HepG2 (cell line): ENCODE measurements around the gene WDR81. TPM values are rescaled to one million over a fixed set of nuclear protein-coding genes. Genes with fewer than 3 reads are reported as not detected.

Experiments
- ETS1 ChIP-seq: sonication (generic); formaldehyde crosslinking; IDR thresholded peaks from 2 replicates; pipeline ENCODE4 v1.4.0; 2020; ENCODE audit warnings: missing genetic modification reagents
- HMG20B ChIP-seq: conservative IDR thresholded peaks from 2 replicates; pipeline ENCODE4 v1.6.1; 2016; ENCODE audit warnings: missing genetic modification reagents, missing compliant biosample characterization
- HNF4A ChIP-seq: sonication (generic); formaldehyde crosslinking; IDR thresholded peaks from 2 replicates; pipeline ENCODE4 v1.4.0; 2020; ENCODE audit warnings: missing genetic modification reagents
- HNRNPLL ChIP-seq: fragments of 200-400 bp; formaldehyde crosslinking; IDR thresholded peaks from 2 replicates; pipeline ENCODE4 v1.6.1; 2017; ENCODE audit warnings: mild to moderate bottlenecking, low read depth, low read length; ENCODE audit not compliant: poor library complexity, severe bottlenecking
- HOXA3 ChIP-seq: sonication (generic); formaldehyde crosslinking; IDR thresholded peaks from 2 replicates; pipeline ENCODE4 v1.5.0; 2020; ENCODE audit warnings: missing genetic modification reagents
- LCORL ChIP-seq, 2 experiments: fragments of 450-650 bp in 1 of 2; sonication (generic) in 1 of 2; formaldehyde crosslinking in 1 of 2; IDR thresholded peaks; 2 replicates each; pipeline versions ENCODE4 v1.5.0 to v1.6.1; 2017 to 2020; ENCODE audit warnings: antibody characterized with exemption in 1 of 2, missing genetic modification reagents in 1 of 2
- MAFG ChIP-seq: sonication (generic); formaldehyde crosslinking; IDR thresholded peaks from 2 replicates; pipeline ENCODE4 v1.5.1; 2020; ENCODE audit warnings: mild to moderate bottlenecking, missing genetic modification reagents
- NR3C1 ChIP-seq: sonication (generic); formaldehyde crosslinking; IDR thresholded peaks from 2 replicates; pipeline ENCODE4 v1.4.0; 2020; ENCODE audit warnings: missing genetic modification reagents
- ONECUT2 ChIP-seq: sonication (generic); formaldehyde crosslinking; IDR thresholded peaks from 2 replicates; pipeline ENCODE4 v1.4.0; 2020; ENCODE audit warnings: missing genetic modification reagents
- PHF5A ChIP-seq: IDR thresholded peaks from one replicate; pipeline ENCODE4 v1.6.1; 2018; ENCODE audit warnings: low read depth, missing genetic modification reagents; ENCODE audit not compliant: unreplicated experiment
- ZBTB26 ChIP-seq: IDR thresholded peaks from 2 replicates; pipeline ENCODE4 v1.6.1; 2016; ENCODE audit warnings: missing compliant biosample characterization, missing genetic modification reagents, borderline replicate concordance
- ZNF251 ChIP-seq: sonication (generic); formaldehyde crosslinking; IDR thresholded peaks from 2 replicates; pipeline ENCODE4 v1.9.0; 2021; ENCODE audit warnings: mild to moderate bottlenecking, missing genetic modification reagents
- ZNF281 ChIP-seq: sonication (generic); formaldehyde crosslinking; IDR thresholded peaks from 2 replicates; pipeline ENCODE4 v1.4.0; 2020; ENCODE audit warnings: missing genetic modification reagents, borderline replicate concordance
- polyA plus RNA-seq, 8 experiments: library from polyadenylated mRNA; depleted of rRNA in 3 of 8; stranded (reverse) in 7 of 8; unstranded in 1 of 8; fragments of >200 nt; fragmentation: Illumina TruSeq in 4 of 8; extraction: Trizol in 4 of 8; gene quantifications; 2 replicates each; pipeline versions ENCODE4 v1.2.1 to v1.2.3, GENCODE V29; 2011 to 2016; ENCODE audit warnings: low read depth in 4 of 8, missing spikeins in 1 of 8, mixed read lengths in 1 of 8; ENCODE audit not compliant: insufficient read depth in 1 of 8
- total RNA-seq, 5 experiments: library from RNA; depleted of rRNA; stranded (reverse); fragments of >200 nt; fragmentation: Illumina TruSeq; extraction: Trizol; gene quantifications; 2 replicates each; pipeline ENCODE4 v1.2.3, GENCODE V29; 2016; ENCODE audit warnings: low read depth in 1 of 5
- TF ChIP-seq, protein P1 (sequence below), 2 experiments: sonication (generic) in 1 of 2; formaldehyde crosslinking in 1 of 2; IDR thresholded peaks; 2 replicates each; pipeline versions ENCODE4 v1.6.1 to v1.9.0; 2014 to 2022; ENCODE audit warnings: antibody characterized with exemption in 1 of 2, borderline replicate concordance in 1 of 2, inconsistent platforms in 1 of 2, low read depth in 1 of 2, missing genetic modification reagents in 1 of 2
- TF ChIP-seq, protein P2 (sequence below): sonication (generic); formaldehyde crosslinking; conservative IDR thresholded peaks from 2 replicates; pipeline ENCODE4 v1.8.1; 2023; ENCODE audit warnings: missing genetic modification reagents

The WDR81 gene
- total and polyA plus RNA-seq, 2 of the 13 experiments (the other 11 are each of a cell fraction or from before 2014, with no cell fraction given) = 9.1 to 16.7 TPM

DNA sequence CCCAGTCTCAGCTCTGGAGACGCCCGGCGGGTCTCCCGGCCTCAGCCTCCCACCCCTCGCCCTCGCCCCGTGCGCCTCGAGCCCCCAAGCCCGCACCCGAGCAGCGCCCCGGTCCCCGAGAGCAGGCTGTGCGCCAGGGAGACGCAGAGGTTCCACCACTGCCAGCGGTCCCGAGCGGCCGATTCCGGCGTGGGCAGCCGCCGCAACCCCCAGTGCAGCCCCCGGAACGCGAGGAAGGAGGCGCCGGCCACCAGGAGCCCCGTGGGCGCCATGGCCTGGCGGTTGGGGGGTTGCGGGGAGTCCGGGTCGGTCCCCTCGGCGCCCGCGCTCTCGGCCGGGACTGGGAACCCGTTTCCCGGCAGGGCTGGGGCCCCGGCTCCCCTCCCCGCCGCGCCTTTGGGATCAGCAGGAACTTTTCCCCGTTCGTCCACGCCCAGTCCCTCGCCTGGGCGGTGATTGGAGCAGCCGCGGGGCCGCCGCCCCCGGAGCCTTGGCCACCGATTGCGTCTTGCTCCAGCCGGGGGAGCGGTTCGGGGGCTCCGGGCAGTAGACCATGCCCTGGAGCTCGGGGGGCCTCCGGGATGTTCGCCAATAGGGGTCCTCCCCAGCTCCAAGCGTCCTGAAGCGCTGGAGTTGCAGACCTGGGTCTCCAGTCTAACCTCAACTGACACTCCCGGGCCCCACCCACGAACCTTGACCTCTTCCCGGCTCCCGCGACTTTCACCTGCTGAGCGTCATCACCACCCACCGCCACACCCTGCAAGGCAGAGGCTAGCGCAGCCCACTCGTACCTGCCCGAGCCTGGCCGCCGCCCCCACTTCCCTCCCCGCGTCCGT is 14.3 kb upstream of the WDR81 start, which contains the start of gene TLCD2 (continued):
- TF ChIP-seq, protein P1, sequence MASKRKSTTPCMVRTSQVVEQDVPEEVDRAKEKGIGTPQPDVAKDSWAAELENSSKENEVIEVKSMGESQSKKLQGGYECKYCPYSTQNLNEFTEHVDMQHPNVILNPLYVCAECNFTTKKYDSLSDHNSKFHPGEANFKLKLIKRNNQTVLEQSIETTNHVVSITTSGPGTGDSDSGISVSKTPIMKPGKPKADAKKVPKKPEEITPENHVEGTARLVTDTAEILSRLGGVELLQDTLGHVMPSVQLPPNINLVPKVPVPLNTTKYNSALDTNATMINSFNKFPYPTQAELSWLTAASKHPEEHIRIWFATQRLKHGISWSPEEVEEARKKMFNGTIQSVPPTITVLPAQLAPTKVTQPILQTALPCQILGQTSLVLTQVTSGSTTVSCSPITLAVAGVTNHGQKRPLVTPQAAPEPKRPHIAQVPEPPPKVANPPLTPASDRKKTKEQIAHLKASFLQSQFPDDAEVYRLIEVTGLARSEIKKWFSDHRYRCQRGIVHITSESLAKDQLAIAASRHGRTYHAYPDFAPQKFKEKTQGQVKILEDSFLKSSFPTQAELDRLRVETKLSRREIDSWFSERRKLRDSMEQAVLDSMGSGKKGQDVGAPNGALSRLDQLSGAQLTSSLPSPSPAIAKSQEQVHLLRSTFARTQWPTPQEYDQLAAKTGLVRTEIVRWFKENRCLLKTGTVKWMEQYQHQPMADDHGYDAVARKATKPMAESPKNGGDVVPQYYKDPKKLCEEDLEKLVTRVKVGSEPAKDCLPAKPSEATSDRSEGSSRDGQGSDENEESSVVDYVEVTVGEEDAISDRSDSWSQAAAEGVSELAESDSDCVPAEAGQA (IDR thresholded peaks at IDR 0.05; ENCODE audit: low read depth) = no peak
- TF ChIP-seq, protein P1 (CRISPR knock-in tag; IDR thresholded peaks at IDR 0.05; ENCODE audit: borderline replicate concordance) = no peak
- no peak for TF ChIP-seq PHF5A (CRISPR knock-in tag)
- TF ChIP-seq ZBTB26 (CRISPR knock-in tag) = no peak
- TF ChIP-seq HNF4A (CRISPR knock-in tag) = peak; percentile 38
- no peak for TF ChIP-seq LCORL (IDR thresholded peaks at IDR 0.05)
- TF ChIP-seq LCORL (CRISPR knock-in tag; IDR thresholded peaks at IDR 0.05) = peak; percentile 75
- no peak for TF ChIP-seq HMG20B (CRISPR knock-in tag)
- TF ChIP-seq NR3C1 (CRISPR knock-in tag) = no peak
- TF ChIP-seq ETS1 (CRISPR knock-in tag) = no peak
- TF ChIP-seq ONECUT2 (CRISPR knock-in tag) = no peak
- peak; percentile 42; the same call in 1 of the 2 replicates for TF ChIP-seq HOXA3 (CRISPR knock-in tag)
- no peak for TF ChIP-seq ZNF251 (CRISPR knock-in tag)
- TF ChIP-seq ZNF281 (CRISPR knock-in tag) = peak; percentile 24; the same call in 1 of the 2 replicates
- TF ChIP-seq HNRNPLL = peak; percentile 43
- TF ChIP-seq MAFG (CRISPR knock-in tag) = no peak
- TF ChIP-seq, protein P2, sequence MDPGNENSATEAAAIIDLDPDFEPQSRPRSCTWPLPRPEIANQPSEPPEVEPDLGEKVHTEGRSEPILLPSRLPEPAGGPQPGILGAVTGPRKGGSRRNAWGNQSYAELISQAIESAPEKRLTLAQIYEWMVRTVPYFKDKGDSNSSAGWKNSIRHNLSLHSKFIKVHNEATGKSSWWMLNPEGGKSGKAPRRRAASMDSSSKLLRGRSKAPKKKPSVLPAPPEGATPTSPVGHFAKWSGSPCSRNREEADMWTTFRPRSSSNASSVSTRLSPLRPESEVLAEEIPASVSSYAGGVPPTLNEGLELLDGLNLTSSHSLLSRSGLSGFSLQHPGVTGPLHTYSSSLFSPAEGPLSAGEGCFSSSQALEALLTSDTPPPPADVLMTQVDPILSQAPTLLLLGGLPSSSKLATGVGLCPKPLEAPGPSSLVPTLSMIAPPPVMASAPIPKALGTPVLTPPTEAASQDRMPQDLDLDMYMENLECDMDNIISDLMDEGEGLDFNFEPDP = no peak
